ENCODE results near the gene VWA2.

DNA sequence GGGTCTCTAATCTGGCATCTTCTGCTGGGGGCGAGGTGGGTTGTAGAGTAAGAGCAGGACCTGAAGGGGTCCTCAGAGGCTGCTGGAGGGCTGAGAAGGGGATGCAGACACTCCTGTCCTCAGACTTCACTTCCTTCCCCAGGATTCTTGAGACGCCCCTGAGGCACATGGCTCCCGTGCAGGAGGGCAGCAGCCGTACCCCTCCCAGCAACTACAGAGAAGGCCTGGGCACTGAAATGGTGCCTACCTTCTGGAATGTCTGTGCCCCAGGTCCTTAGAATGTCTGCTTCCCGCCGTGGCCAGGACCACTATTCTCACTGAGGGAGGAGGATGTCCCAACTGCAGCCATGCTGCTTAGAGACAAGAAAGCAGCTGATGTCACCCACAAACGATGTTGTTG is 52.0 kb downstream of the VWA2 start:
- TF ChIP-seq, protein P1, sequence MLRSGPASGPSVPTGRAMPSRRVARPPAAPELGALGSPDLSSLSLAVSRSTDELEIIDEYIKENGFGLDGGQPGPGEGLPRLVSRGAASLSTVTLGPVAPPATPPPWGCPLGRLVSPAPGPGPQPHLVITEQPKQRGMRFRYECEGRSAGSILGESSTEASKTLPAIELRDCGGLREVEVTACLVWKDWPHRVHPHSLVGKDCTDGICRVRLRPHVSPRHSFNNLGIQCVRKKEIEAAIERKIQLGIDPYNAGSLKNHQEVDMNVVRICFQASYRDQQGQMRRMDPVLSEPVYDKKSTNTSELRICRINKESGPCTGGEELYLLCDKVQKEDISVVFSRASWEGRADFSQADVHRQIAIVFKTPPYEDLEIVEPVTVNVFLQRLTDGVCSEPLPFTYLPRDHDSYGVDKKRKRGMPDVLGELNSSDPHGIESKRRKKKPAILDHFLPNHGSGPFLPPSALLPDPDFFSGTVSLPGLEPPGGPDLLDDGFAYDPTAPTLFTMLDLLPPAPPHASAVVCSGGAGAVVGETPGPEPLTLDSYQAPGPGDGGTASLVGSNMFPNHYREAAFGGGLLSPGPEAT (IDR thresholded peaks at IDR 0.05; ENCODE audit: low read depth): no peak
- TF ChIP-seq EZH2 (IDR thresholded peaks at IDR 0.05; ENCODE audit: borderline replicate concordance, control insufficient read depth, low read depth, low read length) (no peak), EP300 (IDR thresholded peaks at IDR 0.05; ENCODE audit: borderline replicate concordance in 1 of 2, control insufficient read depth in 1 of 2, low read depth in 2 of 2, low read length in 2 of 2) (no peak), SRF (IDR thresholded peaks at IDR 0.05; ENCODE audit: low read depth in 2 of 2, low read length in 2 of 2) (no peak)
- TF ChIP-seq, protein P2, sequence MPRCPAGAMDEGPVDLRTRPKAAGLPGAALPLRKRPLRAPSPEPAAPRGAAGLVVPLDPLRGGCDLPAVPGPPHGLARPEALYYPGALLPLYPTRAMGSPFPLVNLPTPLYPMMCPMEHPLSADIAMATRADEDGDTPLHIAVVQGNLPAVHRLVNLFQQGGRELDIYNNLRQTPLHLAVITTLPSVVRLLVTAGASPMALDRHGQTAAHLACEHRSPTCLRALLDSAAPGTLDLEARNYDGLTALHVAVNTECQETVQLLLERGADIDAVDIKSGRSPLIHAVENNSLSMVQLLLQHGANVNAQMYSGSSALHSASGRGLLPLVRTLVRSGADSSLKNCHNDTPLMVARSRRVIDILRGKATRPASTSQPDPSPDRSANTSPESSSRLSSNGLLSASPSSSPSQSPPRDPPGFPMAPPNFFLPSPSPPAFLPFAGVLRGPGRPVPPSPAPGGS (IDR thresholded peaks at IDR 0.05; ENCODE audit: borderline replicate concordance, insufficient read depth, low read depth, low read length, poor library complexity, severe bottlenecking): no peak
